Measurements from ENCODE around the gene RAMAC. TPM values are rescaled to one million over a fixed set of nuclear protein-coding genes. Genes with fewer than 3 reads are reported as not detected.

RAMAC gene
- total and polyA plus RNA-seq, 2 of the 4 experiments (the other 2 are of a cell fraction): 23.6 to 29.6 TPM

DNA sequence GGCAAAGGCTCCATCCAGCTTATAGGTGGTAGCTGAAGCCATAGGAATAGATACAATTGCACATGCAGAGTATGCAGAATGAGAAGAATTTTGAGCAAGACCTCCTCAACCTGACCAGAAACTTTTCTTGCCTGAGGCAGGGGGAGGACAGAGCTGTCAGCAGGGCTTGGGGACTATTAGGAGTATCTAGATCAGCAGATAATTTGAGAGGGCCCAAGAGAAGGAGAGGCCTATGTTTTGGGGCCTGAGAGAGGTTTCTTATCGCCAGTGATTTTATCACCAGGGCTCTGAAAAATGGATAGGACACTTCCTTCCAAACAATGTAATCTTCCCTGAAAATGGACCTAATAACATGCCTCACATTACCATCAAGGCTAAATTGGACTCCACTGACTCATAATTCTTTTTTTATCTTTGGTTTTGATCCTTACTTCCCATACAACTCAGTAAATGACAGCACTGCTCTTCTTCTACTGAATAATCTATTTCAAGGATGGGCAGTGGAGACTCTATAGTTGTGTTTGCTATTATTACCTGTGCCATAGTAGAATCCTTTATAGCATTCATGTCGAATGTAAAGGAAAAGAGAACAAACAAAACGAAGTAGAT lies 15.8 kb upstream of the RAMAC start:
- no peak overlapping the region for H2AFZ ChIP-seq (replicated peaks; ENCODE audit: low read length, poor library complexity)
- H2BK20ac ChIP-seq (ENCODE audit: low read depth, low read length): no peak overlapping the region
- in situ Hi-C loops (cut with MboI; ENCODE audit: low sequenced_read_pairs) (no loop called here), dilution Hi-C loops (cut with HindIII; ENCODE audit: low sequenced_read_pairs, unreplicated experiment) (no loop called here), intact Hi-C loops (cut with micrococcal nuclease) (no loop called here)
- no peak overlapping the region for H4K5ac ChIP-seq (ENCODE audit: low read depth, low read length)
- H3K56ac ChIP-seq (ENCODE audit: extremely low read depth, insufficient read depth, low read length): no peak overlapping the region
- no peaks in the 10 kb centered on the region for H3K4me1 ChIP-seq (ENCODE audit: control insufficient read depth, insufficient read depth, low read length)
- no peak overlapping the region for H2AK9ac ChIP-seq (replicated peaks; ENCODE audit: low read depth, low read length, poor library complexity)
- no peak overlapping the region for H3K9ac ChIP-seq (ENCODE audit: low read depth, low read length)
- no CpG with 5 or more reads among the region's 3 CpGs for WGBS, 2 experiments (ENCODE audit: extremely low coverage in 2 of 2, insufficient read length in 1 of 2)
- TF ChIP-seq USF2 (IDR thresholded peaks at IDR 0.05; ENCODE audit: low read depth, low read length) (no peak), NFE2L2 (IDR thresholded peaks at IDR 0.05; ENCODE audit: low read depth, low read length) (no peak), RFX5 (IDR thresholded peaks at IDR 0.05; ENCODE audit: low read depth, low read length) (no peak), MAZ (IDR thresholded peaks at IDR 0.05; ENCODE audit: borderline replicate concordance, low read depth, low read length) (no peak), MXI1 (IDR thresholded peaks at IDR 0.05; ENCODE audit: borderline replicate concordance, low read depth, low read length) (no peak), MAFK (IDR thresholded peaks at IDR 0.05; ENCODE audit: low read depth, low read length) (no peak), POLR2A (IDR thresholded peaks at IDR 0.05; ENCODE audit: low read depth, low read length) (no peak), RCOR1 (IDR thresholded peaks at IDR 0.05; ENCODE audit: insufficient replicate concordance, low read length) (no peak), FOS (IDR thresholded peaks at IDR 0.05; ENCODE audit: low read depth, low read length) (no peak), SMC3 (IDR thresholded peaks at IDR 0.05; ENCODE audit: low read depth, low read length) (no peak), CEBPB (IDR thresholded peaks at IDR 0.05; ENCODE audit: low read depth, low read length) (no peak), CHD1 (IDR thresholded peaks at IDR 0.05; ENCODE audit: low read depth, low read length) (no peak), RAD21 (IDR thresholded peaks at IDR 0.05; ENCODE audit: low read length) (no peak), BHLHE40 (IDR thresholded peaks at IDR 0.05; ENCODE audit: low read depth, low read length) (no peak)
- TF ChIP-seq, protein P1, sequence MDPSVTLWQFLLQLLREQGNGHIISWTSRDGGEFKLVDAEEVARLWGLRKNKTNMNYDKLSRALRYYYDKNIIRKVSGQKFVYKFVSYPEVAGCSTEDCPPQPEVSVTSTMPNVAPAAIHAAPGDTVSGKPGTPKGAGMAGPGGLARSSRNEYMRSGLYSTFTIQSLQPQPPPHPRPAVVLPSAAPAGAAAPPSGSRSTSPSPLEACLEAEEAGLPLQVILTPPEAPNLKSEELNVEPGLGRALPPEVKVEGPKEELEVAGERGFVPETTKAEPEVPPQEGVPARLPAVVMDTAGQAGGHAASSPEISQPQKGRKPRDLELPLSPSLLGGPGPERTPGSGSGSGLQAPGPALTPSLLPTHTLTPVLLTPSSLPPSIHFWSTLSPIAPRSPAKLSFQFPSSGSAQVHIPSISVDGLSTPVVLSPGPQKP (IDR thresholded peaks at IDR 0.05; ENCODE audit: borderline replicate concordance, low read depth, low read length): no peak
- TF ChIP-seq, protein P2, sequence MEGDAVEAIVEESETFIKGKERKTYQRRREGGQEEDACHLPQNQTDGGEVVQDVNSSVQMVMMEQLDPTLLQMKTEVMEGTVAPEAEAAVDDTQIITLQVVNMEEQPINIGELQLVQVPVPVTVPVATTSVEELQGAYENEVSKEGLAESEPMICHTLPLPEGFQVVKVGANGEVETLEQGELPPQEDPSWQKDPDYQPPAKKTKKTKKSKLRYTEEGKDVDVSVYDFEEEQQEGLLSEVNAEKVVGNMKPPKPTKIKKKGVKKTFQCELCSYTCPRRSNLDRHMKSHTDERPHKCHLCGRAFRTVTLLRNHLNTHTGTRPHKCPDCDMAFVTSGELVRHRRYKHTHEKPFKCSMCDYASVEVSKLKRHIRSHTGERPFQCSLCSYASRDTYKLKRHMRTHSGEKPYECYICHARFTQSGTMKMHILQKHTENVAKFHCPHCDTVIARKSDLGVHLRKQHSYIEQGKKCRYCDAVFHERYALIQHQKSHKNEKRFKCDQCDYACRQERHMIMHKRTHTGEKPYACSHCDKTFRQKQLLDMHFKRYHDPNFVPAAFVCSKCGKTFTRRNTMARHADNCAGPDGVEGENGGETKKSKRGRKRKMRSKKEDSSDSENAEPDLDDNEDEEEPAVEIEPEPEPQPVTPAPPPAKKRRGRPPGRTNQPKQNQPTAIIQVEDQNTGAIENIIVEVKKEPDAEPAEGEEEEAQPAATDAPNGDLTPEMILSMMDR (conservative IDR thresholded peaks at IDR 0.05; ENCODE audit: low read depth, low read length): no peak
- no peak overlapping the region for H4K91ac ChIP-seq (ENCODE audit: insufficient read depth, low read depth, low read length)
- H3K79me1 ChIP-seq (ENCODE audit: low read depth in 1 of 2, low read length in 2 of 2): no peaks in the 10 kb centered on the region
- H3K4ac ChIP-seq (ENCODE audit: low read depth, low read length): no peak overlapping the region
- H4K20me1 ChIP-seq (ENCODE audit: insufficient read depth, low read length): no peaks in the 10 kb centered on the region
- no peak overlapping the region for H2AK5ac ChIP-seq (ENCODE audit: low read depth, low read length)
- no peaks in the 10 kb centered on the region for H3K9me1 ChIP-seq (ENCODE audit: insufficient read depth, low read length)
- DNase-seq (no peak), ATAC-seq (ENCODE audit: low read depth) (no peak)
- H3K27ac ChIP-seq (ENCODE audit: insufficient read depth, low read length): no peak overlapping the region
- no peak overlapping the region for H3K23ac ChIP-seq (ENCODE audit: low read depth, low read length)
- no peak overlapping the region for H3K14ac ChIP-seq (replicated peaks; ENCODE audit: low read depth, low read length)
- H3K4me2 ChIP-seq (ENCODE audit: low read depth, low read length): no peak overlapping the region
- no peak overlapping the region for H2BK15ac ChIP-seq (ENCODE audit: low read depth, low read length)
- CTCF ChIA-PET: interaction anchor here (0.8 kb wide), 1 partner anchor 229 kb away, joined by 3 read pairs; no protein-coding TSS in a partner anchor
- H2BK5ac ChIP-seq (ENCODE audit: low read depth, low read length, poor library complexity, severe bottlenecking): no peak overlapping the region
- POLR2A ChIA-PET (ENCODE audit: unreplicated experiment): no interaction called here
- no peak overlapping the region for H4K8ac ChIP-seq (ENCODE audit: low read depth in 2 of 2, low read length in 2 of 2)
- H3K9me3 ChIP-seq (ENCODE audit: control insufficient read depth, insufficient read depth, low read length): no peaks in the 10 kb centered on the region
- no peaks in the 10 kb centered on the region; the same call in 1 of the 2 replicates for H3K27me3 ChIP-seq (ENCODE audit: control insufficient read depth, insufficient read depth, low read length)
- no peak overlapping the region for H2BK120ac ChIP-seq (ENCODE audit: low read depth, low read length)
- BruUV-seq (replicated peaks): no TSS peak
- no peaks in the 10 kb centered on the region for H3K36me3 ChIP-seq (ENCODE audit: control insufficient read depth, insufficient read depth, low read length)
- H3K18ac ChIP-seq (ENCODE audit: low read depth, low read length): no peak overlapping the region
- H3K4me3 ChIP-seq (ENCODE audit: insufficient read depth, low read depth, low read length): no peak overlapping the region
